Measurements from ENCODE around the gene RBM8A. TPM values are rescaled to one million over a fixed set of nuclear protein-coding genes. Genes with fewer than 3 reads are reported as not detected.

RBM8A gene
- polyA plus RNA-seq, 3 donors: 91.5 to 171 (median 115) TPM

- no peak for TF ChIP-seq CTCF (IDR thresholded peaks at IDR 0.05)
- Mint-ChIP-seq H3K27ac (no peak overlapping the region), H3K4me3 (no peak overlapping the region), H3K9me3 (peaks cover 0 to 3% (median 0%) of the 10 kb centered on the region in 7 donors), H3K27me3 (ENCODE audit: low read depth in 3 of 3) (peaks cover 3 to 14% (median 6%) of the 10 kb centered on the region in 3 donors), H3K4me1 (peaks cover 8% of the 10 kb centered on the region), H3K36me3 (no peaks in the 10 kb centered on the region)
- no peaks in the 10 kb centered on the region for H3K36me3 ChIP-seq (replicated peaks in 1 of 2; ENCODE audit: control insufficient read depth in 1 of 2, insufficient read depth in 2 of 2, low read length in 2 of 2)
- H4K20me1 ChIP-seq (ENCODE audit: insufficient read depth, low read length): no peaks in the 10 kb centered on the region
- no peak for DNase-seq
- no peaks in the 10 kb centered on the region for H3K79me2 ChIP-seq (ENCODE audit: insufficient read depth, low read length)
- H3K4me2 ChIP-seq (replicated peaks; ENCODE audit: extremely low read depth, low read length, poor library complexity, severe bottlenecking): no peak overlapping the region
- no peak overlapping the region for H3K9ac ChIP-seq (ENCODE audit: insufficient read depth, low read length, poor library complexity, severe bottlenecking)
- H2AFZ ChIP-seq (ENCODE audit: insufficient read depth, low read depth, low read length, poor library complexity, severe bottlenecking): no peak overlapping the region
- no peaks in the 10 kb centered on the region for H3K9me3 ChIP-seq (replicated peaks in 1 of 2; ENCODE audit: control insufficient read depth in 1 of 2, insufficient read depth in 1 of 2, low read length in 2 of 2)
- H3K4me1 ChIP-seq (ENCODE audit: control insufficient read depth in 1 of 2, insufficient read depth in 2 of 2, low read length in 2 of 2): no peaks in the 10 kb centered on the region
- no peak overlapping the region for H3K27ac ChIP-seq (ENCODE audit: low read depth in 1 of 2, low read length in 2 of 2)
- no peak overlapping the region for H3K4me3 ChIP-seq (replicated peaks in 1 of 3; ENCODE audit: low read depth in 2 of 3, low read length in 3 of 3)
- peaks cover 0 to 7% of the 10 kb centered on the region in 2 donors for H3K27me3 ChIP-seq (ENCODE audit: control insufficient read depth in 2 of 2, insufficient read depth in 2 of 2, low read length in 2 of 2)
- 100% methylated on average over 1 of the region's 5 CpGs for WGBS (ENCODE audit: insufficient coverage)
- intact Hi-C loops (cut with micrococcal nuclease): no loop called here
Measured at GRCh38 chr1:145879775-145880174, 47.5 kb downstream of the RBM8A start.

DNA sequence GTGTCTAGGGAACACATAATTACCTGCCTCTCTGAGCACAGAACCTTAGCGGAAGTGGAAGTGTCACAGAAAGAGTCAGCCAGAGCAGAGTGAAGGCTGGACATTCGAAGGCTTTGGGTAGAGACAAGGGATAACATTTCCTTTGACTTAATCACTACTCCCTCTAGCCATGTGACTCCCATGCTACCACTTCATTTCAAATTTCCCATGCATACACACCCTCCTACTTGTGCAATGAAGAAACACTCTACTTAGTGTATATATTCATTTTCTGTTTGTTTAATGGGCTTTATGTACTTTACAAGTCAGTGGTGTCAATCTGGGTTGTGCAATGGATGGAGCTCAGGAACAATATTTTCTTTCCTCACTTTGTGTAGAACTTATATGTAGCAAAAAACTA is 48.6 kb downstream of the RBM8A start:
- Mint-ChIP-seq H3K27ac (no peak overlapping the region), H3K9me3 (peaks cover 0 to 3% (median 0%) of the 10 kb centered on the region in 7 donors), H3K36me3 (no peaks in the 10 kb centered on the region), H3K27me3 (ENCODE audit: low read depth in 3 of 3) (peaks cover 0 to 9% (median 3%) of the 10 kb centered on the region in 3 donors), H3K4me1 (peaks cover 8% of the 10 kb centered on the region), H3K4me3 (no peak overlapping the region)
- intact Hi-C loops (cut with micrococcal nuclease): no loop called here
- H4K20me1 ChIP-seq (ENCODE audit: insufficient read depth, low read length): no peaks in the 10 kb centered on the region
- H3K27me3 ChIP-seq (ENCODE audit: control insufficient read depth in 2 of 2, insufficient read depth in 2 of 2, low read length in 2 of 2): no peaks in the 10 kb centered on the region
- H3K36me3 ChIP-seq (replicated peaks in 1 of 2; ENCODE audit: control insufficient read depth in 1 of 2, insufficient read depth in 2 of 2, low read length in 2 of 2): no peaks in the 10 kb centered on the region
- H3K27ac ChIP-seq (ENCODE audit: low read depth in 1 of 2, low read length in 2 of 2): no peak overlapping the region
- no peaks in the 10 kb centered on the region for H3K79me2 ChIP-seq (ENCODE audit: insufficient read depth, low read length)
- no peak overlapping the region for H2AFZ ChIP-seq (ENCODE audit: insufficient read depth, low read depth, low read length, poor library complexity, severe bottlenecking)
- H3K9ac ChIP-seq (ENCODE audit: insufficient read depth, low read length, poor library complexity, severe bottlenecking): no peak overlapping the region
- H3K4me1 ChIP-seq (ENCODE audit: control insufficient read depth in 1 of 2, insufficient read depth in 2 of 2, low read length in 2 of 2): no peaks in the 10 kb centered on the region
- H3K4me2 ChIP-seq (replicated peaks; ENCODE audit: extremely low read depth, low read length, poor library complexity, severe bottlenecking): no peak overlapping the region
- no peak for TF ChIP-seq CTCF (IDR thresholded peaks at IDR 0.05)
- no peaks in the 10 kb centered on the region for H3K9me3 ChIP-seq (replicated peaks in 1 of 2; ENCODE audit: control insufficient read depth in 1 of 2, insufficient read depth in 1 of 2, low read length in 2 of 2)
- no peak for DNase-seq
- WGBS (ENCODE audit: insufficient coverage): 100% methylated on average over 1 of the region's 2 CpGs
- H3K4me3 ChIP-seq (replicated peaks in 1 of 3; ENCODE audit: low read depth in 2 of 3, low read length in 3 of 3): no peak overlapping the region
